Measurements from ENCODE around the gene ALG14.

DNA sequence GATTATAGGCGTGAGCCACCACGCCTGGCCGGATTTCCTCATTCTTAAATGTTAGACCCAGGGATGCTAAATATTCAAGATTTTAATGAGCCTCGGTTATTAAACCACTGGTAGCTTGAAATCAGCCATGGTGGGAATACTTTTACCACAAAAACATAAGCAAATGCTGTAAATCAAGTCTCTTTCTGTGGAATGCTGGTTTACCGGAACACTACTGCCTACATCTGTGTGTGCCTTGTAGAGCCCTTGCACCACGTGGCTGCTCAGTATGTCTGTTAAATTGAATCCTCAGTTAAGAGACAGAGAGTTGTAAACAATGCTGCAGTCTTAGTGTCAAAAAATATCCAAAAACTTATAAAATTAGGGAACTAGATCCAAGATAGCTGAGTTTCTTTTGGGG lies 119.0 kb downstream of the ALG14 start:
- TF ChIP-seq, protein P1, sequence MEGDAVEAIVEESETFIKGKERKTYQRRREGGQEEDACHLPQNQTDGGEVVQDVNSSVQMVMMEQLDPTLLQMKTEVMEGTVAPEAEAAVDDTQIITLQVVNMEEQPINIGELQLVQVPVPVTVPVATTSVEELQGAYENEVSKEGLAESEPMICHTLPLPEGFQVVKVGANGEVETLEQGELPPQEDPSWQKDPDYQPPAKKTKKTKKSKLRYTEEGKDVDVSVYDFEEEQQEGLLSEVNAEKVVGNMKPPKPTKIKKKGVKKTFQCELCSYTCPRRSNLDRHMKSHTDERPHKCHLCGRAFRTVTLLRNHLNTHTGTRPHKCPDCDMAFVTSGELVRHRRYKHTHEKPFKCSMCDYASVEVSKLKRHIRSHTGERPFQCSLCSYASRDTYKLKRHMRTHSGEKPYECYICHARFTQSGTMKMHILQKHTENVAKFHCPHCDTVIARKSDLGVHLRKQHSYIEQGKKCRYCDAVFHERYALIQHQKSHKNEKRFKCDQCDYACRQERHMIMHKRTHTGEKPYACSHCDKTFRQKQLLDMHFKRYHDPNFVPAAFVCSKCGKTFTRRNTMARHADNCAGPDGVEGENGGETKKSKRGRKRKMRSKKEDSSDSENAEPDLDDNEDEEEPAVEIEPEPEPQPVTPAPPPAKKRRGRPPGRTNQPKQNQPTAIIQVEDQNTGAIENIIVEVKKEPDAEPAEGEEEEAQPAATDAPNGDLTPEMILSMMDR (IDR thresholded peaks at IDR 0.05) = no peak
- TF ChIP-seq POLR2A (IDR thresholded peaks at IDR 0.05) = no peak

All from thyroid gland (tissue), 4 donors.